Measurements from ENCODE around the gene ASB9.
"Not testable (repeated sequence)": the region's sequence is repeated elsewhere in the genome, so short reads cannot be mapped to it uniquely, and the experiment has no call there.

Gene ASB9

DNA sequence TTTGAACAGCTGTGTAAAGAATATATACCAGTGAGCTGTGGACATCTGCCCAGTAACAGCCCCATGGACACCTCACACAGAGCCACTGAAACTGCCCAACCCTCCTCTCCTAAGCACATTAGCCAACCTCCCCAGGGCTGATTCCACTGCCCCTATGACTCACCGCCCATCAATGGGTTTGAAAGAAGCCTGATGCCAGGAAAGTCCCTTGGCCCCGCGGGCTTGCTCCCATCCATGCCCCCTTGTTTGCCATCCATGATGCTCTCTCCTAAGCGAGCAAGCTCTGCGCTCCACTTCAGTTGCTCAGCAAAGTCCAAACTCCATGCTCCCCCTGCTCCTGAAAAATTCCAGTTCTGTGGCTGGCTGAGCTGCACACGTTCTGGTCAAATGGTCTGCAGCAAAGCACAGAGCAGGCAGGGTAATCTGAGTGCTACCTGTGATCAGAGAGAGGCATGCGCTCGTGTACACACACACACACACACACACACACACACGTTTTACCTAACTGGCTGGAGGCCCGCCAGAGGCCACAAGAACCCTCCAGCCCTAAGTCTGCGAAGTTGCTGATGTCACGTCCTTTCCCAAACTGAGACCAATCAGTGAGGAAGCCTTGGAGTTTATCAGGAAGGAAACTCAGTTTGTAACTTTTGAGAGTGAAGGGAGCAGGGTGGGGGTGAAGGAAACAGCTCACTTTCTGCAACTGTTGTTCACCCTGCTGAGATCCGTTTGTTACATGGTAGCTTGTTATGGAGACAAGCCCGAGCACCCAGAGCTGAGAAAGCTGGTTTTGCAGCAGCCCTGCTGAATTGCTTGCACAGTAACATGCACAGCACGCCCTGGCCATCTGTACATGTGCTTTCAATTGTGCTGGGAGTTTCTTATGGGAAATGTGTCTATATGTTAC, at the start of gene ASB9:
ASB9 (minus strand) TSS at position 466 of the 904 bp plus-strand sequence; CDS start at position 257, 209 bp downstream.
- peak; percentile 24 for DNase-seq

GRCh38 chrX:15319075-15319474, 49.2 kb upstream of the ASB9 start:
- no peak for DNase-seq

DNA sequence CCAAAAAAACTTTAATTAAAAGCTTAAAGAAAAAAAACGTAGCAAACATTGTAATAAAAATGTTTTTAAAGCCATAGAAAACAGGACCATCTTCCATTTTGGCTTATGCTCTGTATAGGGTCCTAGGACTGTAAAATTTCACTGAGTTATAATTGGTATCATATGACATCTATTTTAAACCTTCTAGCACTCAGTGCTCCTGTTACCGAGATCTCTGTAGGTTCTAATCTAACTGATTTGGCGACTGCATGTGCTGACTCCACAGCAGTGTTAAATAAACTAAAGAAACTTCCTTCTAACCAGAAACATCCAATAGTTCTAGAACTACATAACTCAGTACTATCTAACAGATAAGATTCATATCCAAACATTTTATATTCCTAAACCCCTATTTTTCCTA, 45.6 kb upstream of the ASB9 start, which contains the start of gene ASB11:
ASB11 (minus strand) TSS at position 132 of the 400 bp plus-strand sequence; CDS start at position 97, 35 bp downstream.
- DNase-seq: no peak

DNA sequence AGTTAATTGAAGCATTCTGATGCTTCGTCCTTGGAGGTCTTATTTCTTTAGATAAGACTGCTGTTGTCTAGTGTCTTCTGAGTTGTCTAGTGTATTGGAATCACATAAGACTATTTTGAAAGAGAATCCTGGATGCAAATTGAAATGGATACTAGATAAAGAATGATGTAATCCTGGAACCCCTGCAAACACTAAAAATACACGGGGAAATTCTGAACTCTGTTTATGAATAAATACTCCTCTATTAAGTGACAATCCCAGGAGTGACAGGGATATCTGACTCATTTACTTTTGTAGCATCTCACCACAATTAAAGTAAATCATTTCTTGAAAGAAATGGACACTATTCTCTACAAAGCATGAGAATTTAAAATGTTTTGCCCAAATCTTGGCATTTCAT, 44.6 kb upstream of the ASB9 start:
- no peak for DNase-seq

DNA sequence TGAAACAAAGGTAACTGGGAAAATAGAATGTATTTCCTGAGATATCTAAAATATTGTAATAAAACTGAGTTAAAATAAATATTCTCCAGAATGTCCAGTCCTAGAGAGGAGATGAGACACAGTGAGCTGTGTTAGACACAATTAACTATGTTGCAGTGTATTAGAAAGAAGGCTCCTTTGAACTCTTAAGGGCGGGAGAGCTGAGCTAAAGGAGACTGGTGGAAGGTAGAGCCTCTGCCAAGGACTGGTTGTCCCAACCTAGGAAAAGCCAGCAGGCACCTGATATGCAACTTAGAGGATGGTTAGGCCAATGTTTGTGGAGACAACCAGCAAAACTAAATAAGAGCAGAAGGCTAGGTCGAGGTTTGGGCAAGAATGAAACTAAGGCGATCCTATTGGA, 41.2 kb upstream of the ASB9 start:
- DNase-seq: no peak

GRCh38 chrX:15310117-15310516, 40.2 kb upstream of the ASB9 start:
- DNase-seq: no peak

GRCh38 chrX:15305899-15306298, 36.0 kb upstream of the ASB9 start:
- not testable (repeated sequence) for DNase-seq

DNA sequence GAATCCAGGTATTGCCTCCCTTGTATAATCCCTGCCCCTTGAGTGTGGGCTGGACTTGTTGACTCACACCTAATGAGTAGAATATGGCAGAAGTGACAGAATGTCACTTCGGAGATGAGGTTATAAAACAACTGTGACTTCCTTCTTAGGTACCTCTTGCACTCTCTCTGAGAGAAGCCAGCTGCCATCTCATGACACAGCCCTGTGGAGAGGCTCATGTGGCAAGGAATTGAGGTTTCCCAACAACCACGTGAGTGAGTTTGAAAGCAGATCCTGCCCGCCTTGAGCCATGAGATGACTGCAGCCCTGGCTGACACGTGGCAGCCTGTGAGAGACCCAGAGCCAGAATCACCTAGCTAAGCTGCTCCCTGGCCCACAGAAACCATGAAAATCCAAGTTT, 32.0 kb upstream of the ASB9 start:
- DNase-seq: peak; percentile 90

- peak; percentile 30 for DNase-seq
Observed at GRCh38 chrX:15299941-15300851, 30.3 kb upstream of the ASB9 start.

- DNase-seq: no peak
Observed at GRCh38 chrX:15298780-15299179, 28.9 kb upstream of the ASB9 start.

DNA sequence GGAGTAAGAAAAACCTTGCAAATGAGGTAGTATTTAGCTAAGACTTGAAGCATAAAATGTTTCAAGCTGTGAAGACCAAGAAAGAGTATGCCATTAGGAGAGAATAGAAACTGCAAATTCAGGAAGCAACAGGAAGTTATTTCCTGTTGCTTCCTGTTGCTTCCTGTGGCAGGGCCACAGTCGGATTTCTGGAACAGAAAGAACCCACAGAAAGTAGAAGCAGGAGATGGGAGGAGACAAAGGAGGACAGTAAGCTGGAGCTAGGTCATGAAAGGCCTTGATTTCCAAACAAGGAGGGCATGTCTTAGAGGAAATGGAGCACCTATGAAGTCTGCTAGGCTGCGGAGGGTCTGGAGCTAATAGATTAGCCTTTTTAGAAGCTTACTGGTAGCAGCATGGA, 28.3 kb upstream of the ASB9 start:
- peak; percentile 18 for DNase-seq

GRCh38 chrX:15293451-15293850, 23.6 kb upstream of the ASB9 start:
- no peak for DNase-seq

GRCh38 chrX:15292861-15293260, 23.0 kb upstream of the ASB9 start:
- no peak for DNase-seq

DNA sequence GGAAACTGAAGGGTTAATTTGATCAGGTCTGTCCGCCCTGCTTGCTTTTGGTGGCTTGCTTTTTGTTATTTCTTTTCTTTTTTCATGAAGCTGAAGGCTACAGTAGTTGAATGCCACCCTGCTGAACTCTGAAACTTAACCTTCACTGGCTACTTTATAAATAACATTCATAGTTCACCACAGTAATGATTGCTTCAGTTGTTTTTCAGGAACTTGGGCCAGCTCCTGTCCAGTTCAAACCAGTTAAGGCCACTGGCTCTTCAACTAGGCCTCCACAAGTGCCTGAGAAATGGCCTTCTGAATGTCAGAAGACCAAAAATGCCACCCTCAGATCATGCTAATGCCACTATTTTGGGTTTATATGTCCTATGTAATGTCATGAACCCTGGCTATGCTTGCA, 7.7 kb upstream of the ASB9 start:
- DNase-seq: no peak

- DNase-seq: no peak
Observed at GRCh38 chrX:15274946-15275345, 5.1 kb upstream of the ASB9 start.

GRCh38 chrX:15273275-15273674, 3.4 kb upstream of the ASB9 start:
- not testable (repeated sequence) for DNase-seq

DNA sequence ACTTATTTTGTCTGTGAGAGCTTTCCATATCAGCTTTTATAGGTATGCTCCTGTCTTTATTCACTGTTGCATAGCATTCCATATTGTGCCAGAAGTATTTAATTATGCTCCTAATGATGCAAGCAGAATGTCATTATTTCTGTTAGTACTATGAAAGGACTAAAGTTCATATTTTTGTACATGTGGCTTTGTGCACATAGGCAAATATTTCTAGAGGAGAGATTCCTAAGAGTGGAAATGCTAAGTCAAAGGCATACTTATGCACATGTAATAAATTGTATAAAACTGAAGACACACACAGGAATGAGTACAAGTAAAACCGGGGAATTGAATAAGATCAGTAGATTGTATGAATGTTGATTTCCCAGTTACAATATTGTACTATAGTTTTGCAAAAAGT, 1.9 kb upstream of the ASB9 start:
- no peak for DNase-seq

DNA sequence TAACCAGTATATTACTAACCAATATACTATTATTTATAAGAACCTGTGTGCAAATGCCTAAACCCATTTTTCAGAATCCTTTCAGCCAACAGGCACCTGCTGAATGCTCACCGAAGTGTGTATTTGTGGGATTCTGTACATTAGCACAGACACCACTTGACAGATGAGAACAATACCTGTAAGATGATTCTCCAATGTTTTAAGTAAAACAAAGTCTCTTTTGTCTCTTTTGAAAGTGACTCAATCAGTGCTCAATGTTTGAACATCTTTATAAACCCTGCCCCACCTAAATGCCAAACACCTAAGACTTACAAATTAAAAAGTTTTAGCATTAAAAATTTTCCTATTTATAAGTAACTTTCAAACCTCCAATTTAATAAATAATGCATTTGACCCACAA, 763 bp downstream of the ASB9 start:
- no peak for DNase-seq

GRCh38 chrX:15254852-15255251, 15.0 kb downstream of the ASB9 start:
- no peak for DNase-seq

DNA sequence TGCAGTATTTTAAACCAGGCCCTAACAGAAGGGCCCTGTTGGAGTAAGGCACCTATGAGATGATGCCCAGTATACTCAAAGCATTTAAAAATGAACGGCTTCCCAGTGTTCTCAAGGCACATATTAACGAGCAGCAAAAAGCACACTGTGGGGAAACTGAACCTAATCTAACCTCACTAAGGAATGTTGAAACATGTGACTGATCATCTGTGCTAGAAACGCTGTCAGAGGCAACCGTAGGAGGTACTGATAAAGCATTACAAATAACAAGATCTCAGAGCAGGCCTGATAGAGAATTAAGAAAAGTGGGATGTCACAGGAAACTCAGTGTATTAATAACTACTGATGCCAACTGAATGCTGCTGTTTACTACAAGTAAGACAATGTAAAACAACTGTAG, 24.0 kb downstream of the ASB9 start:
- DNase-seq: no peak

GRCh38 chrX:15244421-15244820, 25.5 kb downstream of the ASB9 start:
- no peak for DNase-seq

DNA sequence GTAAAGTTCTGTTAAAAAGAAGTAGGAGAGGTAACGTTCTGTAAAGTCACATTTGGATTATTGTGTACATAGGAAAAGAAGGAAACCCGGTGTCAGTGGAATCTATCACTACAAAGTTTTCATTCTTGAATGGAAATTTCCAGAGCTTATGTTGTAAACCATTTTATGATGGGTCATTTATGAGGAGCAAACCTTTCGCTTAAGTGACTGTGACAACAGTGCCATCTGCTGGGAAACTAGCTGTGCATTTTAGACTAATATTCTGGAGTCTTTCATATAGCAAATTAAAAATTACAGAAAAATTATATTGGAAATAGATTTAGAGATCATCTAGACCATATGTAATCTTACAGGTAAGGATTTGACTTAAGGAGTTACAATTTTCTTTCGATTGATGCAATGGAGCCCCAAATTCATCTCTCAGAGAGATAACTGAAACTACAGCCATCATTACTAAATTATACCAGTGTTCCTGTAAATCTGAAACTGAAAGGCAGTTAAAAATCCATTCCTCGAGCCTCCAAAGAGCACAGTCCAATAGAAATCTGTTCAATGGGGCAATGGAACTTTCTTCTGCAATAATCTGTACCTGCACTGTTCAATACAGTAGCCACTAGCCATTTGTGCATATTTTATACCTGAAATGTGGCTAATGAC, 26.9 kb downstream of the ASB9 start:
- peak; percentile 60 for DNase-seq

DNA sequence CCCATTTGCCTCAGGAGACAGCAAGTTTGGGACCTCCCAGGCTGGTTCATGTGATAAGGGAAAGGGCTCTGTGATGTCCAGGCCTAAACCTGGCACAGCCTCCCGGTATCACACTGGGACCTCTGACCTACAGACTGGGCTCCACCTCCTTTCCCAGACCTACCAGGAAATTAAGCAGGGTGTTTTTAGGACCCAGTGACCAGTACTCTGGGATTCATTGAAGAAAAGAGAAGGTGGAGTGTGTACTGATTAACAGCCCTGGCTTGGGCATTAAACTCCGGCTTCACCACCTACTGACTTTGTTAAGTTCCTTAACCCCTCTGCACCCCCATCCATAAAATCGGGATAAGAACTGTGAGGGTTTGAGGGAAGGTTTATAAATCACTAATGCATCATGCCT, 28.6 kb downstream of the ASB9 start:
- no peak for DNase-seq
